NCI-H69 (cell line): ENCODE measurements around the gene NEIL1.
"Not testable (repeated sequence)": the region's sequence is repeated elsewhere in the genome, so short reads cannot be mapped to it uniquely, and the experiment has no call there.

Experiments
- DNase-seq: peaks from one replicate; lab custom pipeline; 2025; lab: John Stamatoyannopoulos, UW

NEIL1 gene

DNA sequence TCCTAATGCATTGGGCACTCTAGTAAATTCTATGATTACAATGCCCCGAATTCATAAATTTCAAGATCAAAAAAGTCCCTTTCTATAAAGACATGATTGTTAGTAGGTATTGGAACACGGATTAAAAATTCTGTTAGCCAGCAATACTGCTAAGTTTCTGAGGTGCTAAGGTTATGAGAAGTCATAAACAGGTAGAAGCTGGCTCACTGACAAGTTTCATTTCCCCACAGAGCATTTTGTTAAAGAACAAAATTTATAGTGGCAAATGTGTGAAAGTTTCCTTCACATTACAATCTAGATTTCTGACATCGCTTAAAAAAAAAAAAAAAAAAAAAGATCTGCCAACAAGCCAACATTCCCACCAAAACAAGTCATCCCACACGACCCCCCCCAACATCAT is 33.9 kb downstream of the NEIL1 start:
- DNase-seq = no peak

GRCh38 chr15:75383986-75384385 is 37.1 kb downstream of the NEIL1 start:
- DNase-seq = not testable (repeated sequence)

GRCh38 chr15:75389791-75390382 is 43.0 kb downstream of the NEIL1 start:
- DNase-seq = peak; percentile 78

- DNase-seq = no peak
Observed at GRCh38 chr15:75397494-75397893, 50.7 kb downstream of the NEIL1 start.

- no peak for DNase-seq
Observed at GRCh38 chr15:75403892-75404291, 57.1 kb downstream of the NEIL1 start.
